ENCODE measurements around the gene PURA.

GRCh38 chr5:140151144-140152021 is 37.5 kb downstream of the PURA start:
- TF ChIP-seq, protein P1, sequence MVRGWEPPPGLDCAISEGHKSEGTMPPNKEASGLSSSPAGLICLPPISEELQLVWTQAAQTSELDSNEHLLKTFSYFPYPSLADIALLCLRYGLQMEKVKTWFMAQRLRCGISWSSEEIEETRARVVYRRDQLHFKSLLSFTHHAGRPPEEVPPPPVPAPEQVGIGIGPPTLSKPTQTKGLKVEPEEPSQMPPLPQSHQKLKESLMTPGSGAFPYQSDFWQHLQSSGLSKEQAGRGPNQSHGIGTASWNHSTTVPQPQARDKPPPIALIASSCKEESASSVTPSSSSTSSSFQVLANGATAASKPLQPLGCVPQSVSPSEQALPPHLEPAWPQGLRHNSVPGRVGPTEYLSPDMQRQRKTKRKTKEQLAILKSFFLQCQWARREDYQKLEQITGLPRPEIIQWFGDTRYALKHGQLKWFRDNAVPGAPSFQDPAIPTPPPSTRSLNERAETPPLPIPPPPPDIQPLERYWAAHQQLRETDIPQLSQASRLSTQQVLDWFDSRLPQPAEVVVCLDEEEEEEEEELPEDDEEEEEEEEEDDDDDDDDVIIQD (CRISPR knock-in tag; IDR thresholded peaks at IDR 0.05; ENCODE audit: low read depth), result no peak
- TF ChIP-seq POLR2A (IDR thresholded peaks at IDR 0.05; ENCODE audit: insufficient read depth in 1 of 2, low read depth in 2 of 2, low read length in 2 of 2) (no peak), ZNF570 (CRISPR knock-in tag; IDR thresholded peaks at IDR 0.05; ENCODE audit: borderline replicate concordance) (no peak), TP53 (CRISPR knock-in tag; conservative IDR thresholded peaks at IDR 0.05) (no peak), RNF2 (conservative IDR thresholded peaks at IDR 0.05; ENCODE audit: low read depth) (no peak), CTCF (CRISPR knock-in tag; IDR thresholded peaks at IDR 0.05) (no peak), TARDBP (CRISPR knock-in tag; IDR thresholded peaks at IDR 0.05) (no peak), NFYB (CRISPR knock-in tag; IDR thresholded peaks at IDR 0.05) (no peak), MAFK (conservative IDR thresholded peaks at IDR 0.05 in 1 of 2, IDR thresholded peaks at IDR 0.05 in 1 of 2; ENCODE audit: low read length in 2 of 2) (no peak), KLF11 (CRISPR knock-in tag; IDR thresholded peaks at IDR 0.05) (no peak), KMT2A (CRISPR knock-in tag; IDR thresholded peaks at IDR 0.05) (no peak), KDM3A (CRISPR knock-in tag; IDR thresholded peaks at IDR 0.05; ENCODE audit: low read depth) (no peak), NR3C1 (CRISPR knock-in tag; IDR thresholded peaks at IDR 0.05) (no peak)
